ENCODE measurements around the gene SALL4. TPM values are rescaled to one million over a fixed set of nuclear protein-coding genes. Genes with fewer than 3 reads are reported as not detected.

Gene SALL4
- total and polyA plus RNA-seq, 2 of the 8 experiments (the other 6 are each of a cell fraction or from before 2014, with no cell fraction given): 108 to 235 TPM

GRCh38 chr20:51733070-51733469, 69.3 kb downstream of the SALL4 start:
- no peak overlapping the region for H2BK20ac ChIP-seq (ENCODE audit: low read length)
- H2AK5ac ChIP-seq (ENCODE audit: low read depth, low read length): no peak overlapping the region
- H3K56ac ChIP-seq (replicated peaks; ENCODE audit: insufficient read length, low read depth, low read length): no peak overlapping the region
- no peak overlapping the region for H2BK15ac ChIP-seq (ENCODE audit: low read length)
- no peaks in the 10 kb centered on the region; the same call in 1 of the 2 replicates for H3K79me1 ChIP-seq (ENCODE audit: low read depth, low read length)
- TF ChIP-seq TAF7 (optimal IDR thresholded peaks at IDR 0.05; ENCODE audit: borderline replicate concordance, low read depth, low read length): no peak
- no peak for TF ChIP-seq YY1 (IDR thresholded peaks at IDR 0.05; ENCODE audit: low read depth, low read length)
- no peak for TF ChIP-seq MAFK (IDR thresholded peaks at IDR 0.05; ENCODE audit: low read depth, low read length)
- TF ChIP-seq TBP (IDR thresholded peaks at IDR 0.05; ENCODE audit: low read depth, low read length): no peak
- no peak for TF ChIP-seq MAX (IDR thresholded peaks at IDR 0.05)
- TF ChIP-seq CBX8 (IDR thresholded peaks at IDR 0.05; ENCODE audit: borderline replicate concordance, low read depth, low read length): no peak
- no peak for TF ChIP-seq SAP30 (IDR thresholded peaks at IDR 0.05; ENCODE audit: insufficient read depth, insufficient replicate concordance, low read length)
- no peak for TF ChIP-seq ZNF274 (IDR thresholded peaks at IDR 0.05; ENCODE audit: borderline replicate concordance, extremely low read depth, low read length)
- no peak for TF ChIP-seq CBX5 (IDR thresholded peaks at IDR 0.05; ENCODE audit: low read depth, low read length)
- no peak overlapping the region for H3K9ac ChIP-seq (replicated peaks in 1 of 4; ENCODE audit: extremely low read depth in 1 of 4, low read depth in 3 of 4, low read length in 3 of 4)
- H2AFZ ChIP-seq (ENCODE audit: low read length): no peak overlapping the region
- POLR2A ChIA-PET (ENCODE audit: partially characterized antibody): no interaction called here
- no peaks in the 10 kb centered on the region; a peak in 1 of 4 replicates for H3K79me2 ChIP-seq (ENCODE audit: control insufficient read depth in 1 of 2, insufficient read depth in 2 of 2, low read length in 2 of 2)
- DNase-seq (ENCODE audit: low read depth in 1 of 2, low spot score in 2 of 2) (no peak), FAIRE-seq (no peak)
- no peak overlapping the region for H4K5ac ChIP-seq (ENCODE audit: insufficient read length, low read depth, low read length)
- H3K4me3 ChIP-seq (ENCODE audit: extremely low read depth in 1 of 4, insufficient read depth in 2 of 4, low read depth in 3 of 4, low read length in 4 of 4): no peak overlapping the region
- no peak overlapping the region for H3K14ac ChIP-seq (ENCODE audit: insufficient read length)
- no peaks in the 10 kb centered on the region for H4K20me1 ChIP-seq (replicated peaks in 1 of 2; ENCODE audit: control insufficient read depth in 1 of 2, insufficient read depth in 2 of 2, low read length in 2 of 2)
- H3K4ac ChIP-seq (replicated peaks; ENCODE audit: insufficient read length, low read depth, low read length): no peak overlapping the region
- no peak overlapping the region for H2BK120ac ChIP-seq (replicated peaks; ENCODE audit: low read depth, low read length)
- 98% methylated on average over 3 of the region's 3 CpGs; no CpG with 5 or more reads in 1 of the 2 experiments for WGBS, 2 experiments (ENCODE audit: extremely low coverage in 1 of 2, insufficient coverage in 1 of 2, insufficient read length in 1 of 2, insufficient replicate concordance in 2 of 2, low coverage in 1 of 2, low lambda C conversion rate in 2 of 2, missing lambda C conversion rate in 1 of 2)
- no peak overlapping the region for H2BK12ac ChIP-seq (ENCODE audit: low read depth, low read length)
- H3K4me1 ChIP-seq (replicated peaks in 1 of 4; ENCODE audit: control insufficient read depth in 3 of 4, insufficient read depth in 4 of 4, low read length in 3 of 4): 0 out of 7 replicates have a peak, but pooled peaks cover 0 to 9% (median 0%) of the 10 kb centered on the region in 4 experiments
- H2BK5ac ChIP-seq (ENCODE audit: low read depth, low read length): no peak overlapping the region
- CTCF ChIA-PET (ENCODE audit: partially characterized antibody): interaction anchor here (0.7 to 1.2 kb wide), 2 partner anchors 32 to 55 kb away, joined by 4 read pairs; no protein-coding TSS in a partner anchor
- H3K27me3 ChIP-seq (replicated peaks in 1 of 4; ENCODE audit: control insufficient read depth in 3 of 4, extremely low read depth in 1 of 4, insufficient read depth in 3 of 4, low read length in 3 of 4): no peaks in the 10 kb centered on the region
- no peaks in the 10 kb centered on the region for H3K23me2 ChIP-seq (ENCODE audit: low read depth, low read length)
- H3K18ac ChIP-seq (ENCODE audit: extremely low read depth, low read length): no peak overlapping the region
- H3K9me3 ChIP-seq (ENCODE audit: insufficient read depth in 2 of 2, low read depth in 1 of 2, low read length in 1 of 2): no peaks in the 10 kb centered on the region
- H3K23ac ChIP-seq (ENCODE audit: insufficient read length): no peak overlapping the region
- no peak overlapping the region for H4K91ac ChIP-seq (replicated peaks; ENCODE audit: insufficient read length, low read length)
- no peak overlapping the region for H4K8ac ChIP-seq (ENCODE audit: extremely low read depth, insufficient read depth, low read length)
- H3K4me2 ChIP-seq (ENCODE audit: insufficient read depth in 1 of 2, low read depth in 2 of 2, low read length in 2 of 2): no peak overlapping the region
- H3K27ac ChIP-seq (ENCODE audit: low read depth, low read length): no peak overlapping the region
- H3K36me3 ChIP-seq (ENCODE audit: control insufficient read depth in 2 of 4, insufficient read depth in 4 of 4, low read length in 3 of 4): no peaks in the 10 kb centered on the region
